GM19395 (cell line): ENCODE results near the gene VCAN.

ENCODE experiments used
- ATAC-seq: cut with Tn5 transposase; IDR thresholded peaks from one replicate; pipeline ENCODE4 v1.9.1; 2021; ENCODE audit warnings: mild to moderate bottlenecking, moderate library complexity; ENCODE audit not compliant: unreplicated experiment

Gene VCAN

DNA sequence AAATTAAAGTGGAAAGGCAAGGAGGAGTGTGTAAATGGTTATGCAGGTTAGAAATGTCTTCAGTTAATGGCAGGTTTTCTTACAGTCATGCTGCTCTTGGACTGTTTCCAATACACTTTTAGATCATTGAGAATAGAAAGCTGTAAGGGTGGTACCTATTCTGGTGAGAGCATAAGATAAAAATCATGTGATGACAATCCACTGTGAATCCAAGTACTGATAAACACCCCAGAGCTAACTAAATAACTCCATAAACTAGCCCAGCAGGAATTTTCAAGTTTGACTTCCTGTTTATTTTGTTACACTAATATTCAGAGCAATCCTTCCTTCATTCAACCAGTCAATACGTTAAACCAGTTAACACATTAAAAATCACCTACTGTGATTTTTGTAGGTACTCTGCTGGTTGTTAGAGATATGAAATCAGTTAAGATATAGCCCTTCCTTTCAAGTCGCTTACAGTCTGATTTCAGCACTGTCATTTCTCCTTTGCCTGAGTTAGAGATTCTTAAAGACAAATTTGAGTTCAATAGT lies 22.6 kb downstream of the VCAN start:
- no peak for ATAC-seq

GRCh38 chr5:83494666-83495065 lies 23.1 kb downstream of the VCAN start:
- ATAC-seq, result no peak

DNA sequence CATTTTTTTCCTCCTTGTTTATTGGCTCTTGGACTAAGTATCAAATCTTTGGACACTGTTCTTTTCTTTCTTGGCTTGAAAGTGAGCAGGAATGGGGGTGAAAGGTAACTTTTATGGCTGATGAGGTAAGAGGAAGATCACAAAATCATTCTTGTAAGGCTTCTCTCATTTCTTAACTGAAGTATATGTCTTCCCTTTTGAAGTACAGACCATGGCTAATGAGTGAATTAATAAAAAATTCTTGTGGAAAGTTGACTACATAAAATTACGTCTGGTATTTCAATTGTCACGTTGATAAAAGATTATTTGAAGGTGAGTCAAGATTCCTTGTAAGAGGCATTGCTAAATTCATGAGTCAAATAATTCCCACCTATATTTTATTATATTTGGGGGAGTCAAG lies 25.1 kb downstream of the VCAN start:
- ATAC-seq, result no peak

GRCh38 chr5:83498585-83498984 lies 27.0 kb downstream of the VCAN start:
- peak; percentile 73 for ATAC-seq

DNA sequence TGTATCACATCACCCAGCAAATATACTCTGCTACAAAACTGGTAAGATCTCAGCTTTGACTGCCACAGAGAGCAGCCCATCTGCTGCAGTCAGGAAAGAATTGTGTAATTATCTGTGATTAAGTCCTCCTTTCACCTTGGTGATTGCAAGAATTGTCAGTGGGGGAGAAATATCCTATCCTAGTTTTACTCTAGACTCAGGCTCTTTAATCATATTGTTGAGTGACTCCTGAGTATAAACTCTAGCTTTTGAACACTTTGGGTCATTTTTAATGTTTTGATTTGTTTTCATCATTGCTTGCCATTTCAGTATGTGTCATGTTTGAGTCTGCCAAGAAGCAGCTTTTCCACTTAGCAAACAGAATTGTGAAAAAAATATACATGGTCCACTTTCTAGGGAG lies 32.1 kb downstream of the VCAN start:
- no peak for ATAC-seq

DNA sequence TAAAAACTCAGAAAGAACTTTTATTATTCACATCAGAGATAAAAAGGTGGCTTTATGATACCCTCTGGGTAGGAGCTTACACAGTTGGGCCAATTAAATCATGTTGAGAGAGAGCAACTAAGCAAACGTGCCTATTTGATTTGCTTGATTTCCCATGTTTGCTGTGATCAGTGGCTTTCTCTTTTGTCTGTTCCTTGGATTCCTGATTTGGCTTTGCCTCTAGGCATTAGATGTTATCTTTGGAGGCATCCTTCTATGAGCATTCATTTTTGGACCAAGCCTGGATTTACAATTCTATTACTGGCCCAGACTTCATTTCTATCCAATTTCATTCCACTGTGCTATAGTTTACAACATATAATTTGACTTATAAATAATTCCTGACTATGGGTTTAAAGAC lies 35.9 kb downstream of the VCAN start:
- ATAC-seq, result no peak

- ATAC-seq, result no peak
Observed at GRCh38 chr5:83509540-83509939, 38.0 kb downstream of the VCAN start.

GRCh38 chr5:83510260-83510659 lies 38.7 kb downstream of the VCAN start:
- peak; percentile 93 for ATAC-seq

- no peak for ATAC-seq
Observed at GRCh38 chr5:83512061-83512745, 40.7 kb downstream of the VCAN start.

- ATAC-seq, result no peak
Observed at GRCh38 chr5:83513081-83513480, 41.5 kb downstream of the VCAN start.

GRCh38 chr5:83513491-83513890 lies 41.9 kb downstream of the VCAN start:
- ATAC-seq, result no peak

GRCh38 chr5:83516377-83516776 lies 44.8 kb downstream of the VCAN start:
- no peak for ATAC-seq

DNA sequence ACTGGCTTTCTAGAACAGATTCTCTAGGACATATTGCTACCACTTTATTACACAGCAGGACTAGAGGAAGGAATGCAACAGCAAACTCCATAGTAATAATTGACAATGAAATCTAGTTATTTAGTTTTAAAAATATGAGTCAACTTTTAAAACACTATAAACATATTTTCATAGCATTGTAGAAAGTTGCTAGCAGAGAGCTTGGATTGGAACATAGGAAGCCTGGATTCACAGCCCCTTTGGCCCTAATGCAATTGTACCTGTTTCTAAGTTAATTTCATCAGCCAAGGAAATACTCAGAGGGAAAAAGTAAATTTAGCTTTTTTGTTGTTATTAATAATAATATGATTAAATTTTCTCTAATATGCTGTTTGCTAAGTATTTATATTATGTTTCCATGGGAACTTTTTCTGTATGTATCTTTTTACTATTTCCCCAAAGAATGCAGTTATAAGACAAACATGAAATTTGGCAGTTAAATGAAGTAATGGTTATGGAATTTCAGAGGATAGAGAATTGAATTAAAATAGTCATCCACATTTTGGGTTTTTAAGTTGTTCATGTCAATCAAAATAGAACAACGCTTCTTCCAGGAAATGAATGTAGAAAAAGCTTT lies 45.6 kb downstream of the VCAN start:
- ATAC-seq, result no peak

DNA sequence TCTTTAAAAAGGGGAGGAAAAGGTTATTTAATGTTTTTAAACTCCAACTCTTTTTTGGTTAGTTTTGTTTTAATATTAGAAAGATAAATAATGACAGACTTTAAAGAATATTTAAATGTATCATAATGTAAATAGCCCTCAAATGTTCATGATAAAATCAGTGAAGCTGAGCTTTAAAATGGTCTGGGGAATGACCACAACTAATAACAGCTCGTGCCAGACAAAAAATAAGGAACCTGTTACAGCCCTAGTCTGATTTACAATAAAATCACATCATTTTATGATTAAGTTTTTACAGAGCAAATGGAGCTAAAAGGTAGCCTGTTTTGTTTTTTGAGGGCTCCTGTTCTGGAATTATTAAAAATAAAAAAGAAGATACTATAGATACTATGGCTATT lies 46.1 kb downstream of the VCAN start:
- ATAC-seq, result no peak

GRCh38 chr5:83518319-83519061 lies 46.9 kb downstream of the VCAN start:
- no peak for ATAC-seq

DNA sequence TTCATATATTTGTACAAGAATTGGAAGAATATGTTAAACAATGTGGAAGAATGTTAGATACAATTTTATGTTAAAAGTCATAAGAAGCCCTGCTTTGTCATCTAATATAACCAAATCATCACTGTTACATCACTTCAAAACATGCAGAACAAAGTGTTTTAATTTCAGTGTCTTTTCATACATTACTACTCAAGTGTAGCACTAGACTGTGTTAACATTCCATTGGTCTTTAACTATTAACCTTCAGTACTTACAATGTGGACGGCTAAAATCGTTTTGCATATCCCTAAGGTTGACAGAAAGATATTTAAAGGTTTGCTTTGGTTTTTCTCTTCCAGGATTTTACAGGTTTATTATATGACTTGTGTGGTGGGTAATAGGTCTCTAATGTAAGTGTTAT lies 50.9 kb downstream of the VCAN start:
- no peak for ATAC-seq

- no peak for ATAC-seq
Observed at GRCh38 chr5:83523929-83524328, 52.4 kb downstream of the VCAN start.

GRCh38 chr5:83524345-83524744 lies 52.8 kb downstream of the VCAN start:
- no peak for ATAC-seq

GRCh38 chr5:83524991-83525390 lies 53.4 kb downstream of the VCAN start:
- ATAC-seq, result no peak

DNA sequence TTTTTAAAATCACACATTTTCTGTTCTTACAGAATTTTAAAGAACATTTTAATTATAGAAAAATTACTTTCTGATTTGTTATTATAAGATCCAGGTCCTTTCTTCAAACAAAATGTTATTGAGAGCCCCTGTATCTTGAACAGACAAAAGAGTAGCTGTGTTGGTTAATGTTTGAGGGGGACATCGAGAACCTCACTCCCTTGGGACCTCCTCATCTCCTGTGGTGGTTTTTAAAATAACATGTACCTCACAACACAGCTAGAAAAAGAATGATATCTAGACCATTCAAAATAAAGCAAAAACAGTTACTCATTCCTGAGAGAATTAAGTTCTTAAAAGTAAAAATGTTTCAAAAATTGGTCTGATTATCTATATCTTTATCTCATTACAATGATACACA lies 54.7 kb downstream of the VCAN start:
- no peak for ATAC-seq

GRCh38 chr5:83527221-83527620 lies 55.7 kb downstream of the VCAN start:
- ATAC-seq, result no peak
